Spinal cord (tissue), 10 donors: ENCODE results near the gene GRIK3. TPM values are rescaled to one million over a fixed set of nuclear protein-coding genes. Genes with fewer than 3 reads are reported as not detected.
A peak's percentile ranks its signal among the peaks of the same experiment; 100 is the strongest.

Experiments used
- DNase-seq, 6 donors: peaks; one replicate each; pipeline versions ENCODE4 v3.0.0 to v3.0.0-alpha.2; 2013 to 2015; ENCODE audit warnings: low spot score in 6 of 6, low read depth in 4 of 6
- H3K27ac ChIP-seq: one replicate; pipeline ENCODE4 v1.5.1; 2013; ENCODE audit warnings: low read depth, low read length, control low read depth
- H3K27me3 ChIP-seq: one replicate; pipeline ENCODE4 v1.6.1; 2013; ENCODE audit warnings: low read length; ENCODE audit not compliant: control insufficient read depth, insufficient read depth
- H3K36me3 ChIP-seq: one replicate; pipeline ENCODE4 v1.6.1; 2013; ENCODE audit warnings: low read length; ENCODE audit not compliant: control insufficient read depth, insufficient read depth
- H3K4me1 ChIP-seq: one replicate; pipeline ENCODE4 v1.6.1; 2013; ENCODE audit warnings: low read length; ENCODE audit not compliant: control insufficient read depth, insufficient read depth
- H3K4me3 ChIP-seq: one replicate; pipeline ENCODE4 v1.5.1; 2013; ENCODE audit warnings: low read depth, low read length, control low read depth
- H3K9me3 ChIP-seq: one replicate; pipeline ENCODE4 v1.6.1; 2013; ENCODE audit warnings: low read length; ENCODE audit not compliant: control insufficient read depth, insufficient read depth
- WGBS: methylation state at CpG from one replicate; pipeline ENCODE4 v1.1.5; 2013; ENCODE audit warnings: missing lambda C conversion rate; ENCODE audit not compliant: insufficient coverage; 5-methylcytosine and 5-hydroxymethylcytosine counted together
- polyA plus RNA-seq, 2 donors: library from polyadenylated mRNA; unstranded; fragments of 120-200 nt; gene quantifications; one replicate each; pipeline ENCODE4 v1.2.1, GENCODE V29; 2013; ENCODE audit not compliant: insufficient read length in 2 of 2
- total RNA-seq, 2 donors: library from RNA; depleted of rRNA in 1 of 2; stranded (reverse); fragments of 120-200 nt in 1 of 2; fragments of >200 nt in 1 of 2; gene quantifications; one replicate each; pipeline versions ENCODE4 v1.2.3 to v1.2.4, GENCODE V29; 2013 to 2014
- donor health status: healthy.

GRIK3 gene
- total and polyA plus RNA-seq, 4 donors, result 18.5 to 43.6 (median 31.3) TPM

DNA sequence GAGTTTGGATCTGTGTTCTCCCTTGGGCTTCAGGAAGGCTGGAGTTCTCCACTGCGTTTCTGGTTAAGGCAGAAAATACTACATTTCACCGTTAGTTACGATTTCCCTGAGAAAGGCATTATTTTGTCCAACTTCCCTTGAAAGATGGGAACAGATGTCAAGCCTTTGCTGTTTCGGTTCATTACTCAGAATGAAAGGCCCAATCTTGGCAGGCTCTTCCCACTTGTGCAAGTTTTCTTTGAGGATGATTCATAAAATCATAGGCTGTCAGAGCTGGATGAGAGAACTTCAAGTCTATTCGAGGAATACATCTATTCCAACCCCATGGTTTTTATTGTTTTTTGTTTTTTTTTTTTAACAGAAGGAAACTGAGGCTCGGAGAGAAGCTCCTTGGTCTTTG lies 205.2 kb downstream of the GRIK3 start:
- Histone ChIP-seq H3K9me3 (no peaks in the 10 kb centered on the region), H3K4me1 (peaks cover 22% of the 10 kb centered on the region), H3K27me3 (peaks cover 2% of the 10 kb centered on the region), H3K27ac (no peak overlapping the region), H3K36me3 (peaks cover 15% of the 10 kb centered on the region), H3K4me3 (no peak overlapping the region)
- DNase-seq, result peak in 1 of 6 donors; percentile 67
- WGBS, result 45% methylated on average over 4 of the region's 6 CpGs

GRCh38 chr1:36825226-36825625 lies 209.1 kb downstream of the GRIK3 start:
- Histone ChIP-seq H3K4me1 (peaks cover 12% of the 10 kb centered on the region), H3K9me3 (no peaks in the 10 kb centered on the region), H3K27me3 (no peaks in the 10 kb centered on the region), H3K27ac (no peak overlapping the region), H3K4me3 (no peak overlapping the region), H3K36me3 (peaks cover 32% of the 10 kb centered on the region)
- DNase-seq, result no peak
- WGBS, result 91% methylated on average over 6 of the region's 6 CpGs

- peak in 2 of 6 donors; percentile 58 to 63 for DNase-seq
- H3K4me3 ChIP-seq, result no peak overlapping the region
- no peak overlapping the region for H3K27ac ChIP-seq
- peaks cover 36% of the 10 kb centered on the region for H3K36me3 ChIP-seq
- 32% methylated on average over 11 of the region's 12 CpGs for WGBS
- H3K4me1 ChIP-seq, result peaks cover 12% of the 10 kb centered on the region
- H3K27me3 ChIP-seq, result no peaks in the 10 kb centered on the region
- H3K9me3 ChIP-seq, result no peaks in the 10 kb centered on the region
These were observed 209.9 kb downstream of the GRIK3 start for GRCh38 chr1:36824390-36824861.

GRCh38 chr1:36822648-36823047 lies 211.7 kb downstream of the GRIK3 start:
- H3K4me3 ChIP-seq, result no peak overlapping the region
- whole genome bisulfite sequencing, result 76% methylated on average over 2 of the region's 2 CpGs
- H3K36me3 ChIP-seq, result peaks cover 44% of the 10 kb centered on the region
- H3K9me3 ChIP-seq, result no peaks in the 10 kb centered on the region
- no peak overlapping the region for H3K27ac ChIP-seq
- DNase-seq, result no peak
- H3K4me1 ChIP-seq, result peaks cover 16% of the 10 kb centered on the region
- no peaks in the 10 kb centered on the region for H3K27me3 ChIP-seq

DNA sequence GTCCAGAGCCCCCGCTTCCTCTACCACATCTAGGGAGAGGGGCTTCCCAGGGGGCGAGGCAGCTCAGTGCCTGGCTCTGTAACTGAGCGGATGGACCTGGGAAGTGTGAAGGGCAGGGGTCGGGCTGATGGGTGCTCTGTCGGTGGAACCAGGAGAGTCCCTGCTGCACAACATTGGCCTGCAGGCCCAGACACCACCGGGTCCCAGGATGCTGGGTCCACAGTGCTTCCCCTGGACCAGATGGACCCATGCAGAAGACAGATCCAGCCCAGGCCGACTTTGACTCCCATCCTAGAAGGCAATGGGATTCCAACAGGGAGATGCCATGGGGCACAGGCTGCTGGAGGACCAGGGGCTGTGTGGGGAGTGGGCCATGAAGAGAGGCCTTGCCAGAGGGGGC lies 212.9 kb downstream of the GRIK3 start:
- Histone ChIP-seq H3K27ac (no peak overlapping the region), H3K36me3 (peaks cover 51% of the 10 kb centered on the region), H3K4me3 (no peak overlapping the region), H3K4me1 (peaks cover 16% of the 10 kb centered on the region), H3K27me3 (no peaks in the 10 kb centered on the region), H3K9me3 (no peaks in the 10 kb centered on the region)
- no peak for DNase-seq
- 93% methylated on average over 6 of the region's 7 CpGs for WGBS

GRCh38 chr1:36818771-36819170 lies 215.5 kb downstream of the GRIK3 start:
- 82% methylated on average over 2 of the region's 2 CpGs for WGBS

GRCh38 chr1:36816348-36816747 lies 218.0 kb downstream of the GRIK3 start:
- H3K27me3 ChIP-seq, result no peaks in the 10 kb centered on the region
- H3K36me3 ChIP-seq, result peaks cover 33% of the 10 kb centered on the region
- no peak overlapping the region for H3K27ac ChIP-seq
- H3K4me3 ChIP-seq, result no peak overlapping the region
- H3K4me1 ChIP-seq, result peaks cover 3% of the 10 kb centered on the region
- H3K9me3 ChIP-seq, result no peaks in the 10 kb centered on the region
- WGBS, result 100% methylated on average over 2 of the region's 2 CpGs
- no peak for DNase-seq

More at GRCh38 chr1:36818771-36819170, 215.5 kb downstream of the GRIK3 start:
- Histone ChIP-seq H3K36me3 (peaks cover 42% of the 10 kb centered on the region), H3K9me3 (no peaks in the 10 kb centered on the region), H3K27me3 (no peaks in the 10 kb centered on the region), H3K4me1 (peaks cover 4% of the 10 kb centered on the region), H3K27ac (no peak overlapping the region), H3K4me3 (no peak overlapping the region)
- no peak for DNase-seq

DNA sequence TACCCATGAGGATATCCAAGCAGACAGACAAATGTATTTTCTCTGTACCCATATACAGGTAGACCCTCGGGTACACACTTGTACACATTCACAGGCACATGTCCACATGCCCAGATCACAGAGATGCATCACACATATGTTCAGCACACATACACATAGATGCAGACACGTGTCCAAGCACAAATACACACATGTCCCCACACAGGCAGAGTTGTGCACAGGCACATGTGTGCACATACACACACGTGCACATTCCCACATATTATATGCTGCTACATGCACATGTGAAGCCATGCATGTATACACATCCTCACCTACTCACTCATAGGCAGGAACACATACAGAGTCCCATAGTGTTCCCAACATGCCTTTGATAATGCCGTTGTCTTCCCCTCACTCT lies 219.5 kb downstream of the GRIK3 start:
- Histone ChIP-seq H3K4me1 (peaks cover 3% of the 10 kb centered on the region), H3K27me3 (no peaks in the 10 kb centered on the region), H3K36me3 (peaks cover 34% of the 10 kb centered on the region), H3K4me3 (no peak overlapping the region), H3K27ac (no peak overlapping the region), H3K9me3 (no peaks in the 10 kb centered on the region)
- no peak for DNase-seq
- 82% methylated on average over 4 of the region's 4 CpGs for WGBS

GRCh38 chr1:36814083-36814482 lies 220.2 kb downstream of the GRIK3 start:
- H3K4me1 ChIP-seq, result peaks cover 1% of the 10 kb centered on the region
- peaks cover 27% of the 10 kb centered on the region for H3K36me3 ChIP-seq
- peak in 2 of 6 donors; percentile 72 to 81 for DNase-seq
- no peak overlapping the region for H3K27ac ChIP-seq
- H3K9me3 ChIP-seq, result no peaks in the 10 kb centered on the region
- H3K4me3 ChIP-seq, result no peak overlapping the region
- no peaks in the 10 kb centered on the region for H3K27me3 ChIP-seq
- 42% methylated on average over 5 of the region's 7 CpGs for WGBS

DNA sequence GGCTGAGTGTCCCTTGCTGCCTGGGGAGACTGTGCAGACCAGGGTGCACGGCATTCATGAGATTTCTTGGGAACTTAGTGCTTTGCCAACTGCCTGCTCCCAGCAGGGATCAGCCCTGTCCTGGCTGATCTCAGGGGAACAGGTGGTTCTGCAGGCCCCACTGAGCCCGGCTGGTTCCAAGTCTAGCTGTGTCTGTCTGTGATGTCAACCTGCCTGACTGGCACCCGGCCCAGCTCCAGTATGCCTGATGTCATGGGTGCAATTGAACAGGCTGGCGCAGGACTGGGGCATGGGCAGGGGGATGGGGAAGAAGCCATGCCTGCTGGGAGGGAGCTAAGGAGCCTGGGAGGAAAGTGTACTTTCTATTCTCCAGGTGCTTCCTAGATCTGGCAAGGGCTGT lies 227.1 kb downstream of the GRIK3 start:
- no peak overlapping the region for H3K4me3 ChIP-seq
- H3K4me1 ChIP-seq, result peaks cover 20% of the 10 kb centered on the region
- no peak overlapping the region for H3K27ac ChIP-seq
- H3K9me3 ChIP-seq, result no peaks in the 10 kb centered on the region
- H3K36me3 ChIP-seq, result peaks cover 39% of the 10 kb centered on the region
- WGBS, result 60% methylated on average over 4 of the region's 4 CpGs
- DNase-seq, result peak in 1 of 6 donors; percentile 86
- no peaks in the 10 kb centered on the region for H3K27me3 ChIP-seq
